Measurements from ENCODE around the gene NCEH1. TPM values are rescaled to one million over a fixed set of nuclear protein-coding genes. Genes with fewer than 3 reads are reported as not detected.
"Not testable (repeated sequence)": the region's sequence is repeated elsewhere in the genome, so short reads cannot be mapped to it uniquely, and the experiment has no call there.

NCEH1 gene
- total and polyA plus RNA-seq, 7 donors = 2.6 to 12.0 (median 5.1) TPM

- Histone ChIP-seq H3K36me3 (ENCODE audit: insufficient read depth in 1 of 2, low read depth in 1 of 2) (no peaks in the 10 kb centered on the region), H3K9me3 (no peaks in the 10 kb centered on the region), H3K27ac (no peak overlapping the region), H3K27me3 (ENCODE audit: insufficient read depth in 3 of 3, low read length in 2 of 3) (no peaks in the 10 kb centered on the region), H3K4me1 (peaks cover 3% of the 10 kb centered on the region), H3K4me3 (no peak overlapping the region)
- DNase-seq (peak; percentile 45 to 54), ATAC-seq (peak; percentile 79 to 99 (median 92))
- peak; percentile 82 for TF ChIP-seq CTCF (IDR thresholded peaks at IDR 0.05)
- WGBS, 3 donors = 66 to 71% (median 67%) methylated on average over 16 of the region's 16 CpGs
- intact Hi-C loops (cut with DNase I) = loop anchor here (2.0 to 10.0 kb wide), 3 partner anchors 178 to 332 kb away; no protein-coding TSS in a partner anchor
Observed at GRCh38 chr3:172666873-172667694, 43.8 kb downstream of the NCEH1 start.

GRCh38 chr3:172666181-172666872, 44.5 kb downstream of the NCEH1 start:
- no peak overlapping the region for H3K27ac ChIP-seq
- TF ChIP-seq CTCF (IDR thresholded peaks at IDR 0.05) = no peak
- no peaks in the 10 kb centered on the region for H3K36me3 ChIP-seq (ENCODE audit: insufficient read depth in 1 of 2, low read depth in 1 of 2)
- H3K4me3 ChIP-seq = no peak overlapping the region
- H3K4me1 ChIP-seq = peaks cover 3% of the 10 kb centered on the region
- no peaks in the 10 kb centered on the region for H3K9me3 ChIP-seq
- intact Hi-C loops (cut with DNase I) = loop anchor here (2.0 to 10.0 kb wide), 3 partner anchors 178 to 332 kb away; no protein-coding TSS in a partner anchor
- ATAC-seq (peak in 2 of 4 donors; percentile 12 to 22), DNase-seq (no peak)
- 84 to 86% (median 86%) methylated on average over 10 of the region's 10 CpGs for WGBS, 3 donors
- H3K27me3 ChIP-seq (ENCODE audit: insufficient read depth in 3 of 3, low read length in 2 of 3) = no peaks in the 10 kb centered on the region

GRCh38 chr3:172665510-172665909, 45.4 kb downstream of the NCEH1 start:
- not testable (repeated sequence) for DNase-seq; ATAC-seq; H3K27me3 ChIP-seq (ENCODE audit: insufficient read depth in 3 of 3, low read length in 2 of 3); H3K4me1 ChIP-seq; H3K27ac ChIP-seq; H3K4me3 ChIP-seq; H3K36me3 ChIP-seq (ENCODE audit: insufficient read depth in 1 of 2, low read depth in 1 of 2); H3K9me3 ChIP-seq
- intact Hi-C loops (cut with DNase I) = loop anchor here (5.0 to 10.0 kb wide), 2 partner anchors 178 to 331 kb away; no protein-coding TSS in a partner anchor
- 82 to 91% (median 90%) methylated on average over 9 of the region's 9 CpGs for WGBS, 3 donors

GRCh38 chr3:172660421-172660820, 50.4 kb downstream of the NCEH1 start:
- WGBS, 3 donors = 86 to 100% (median 100%) methylated on average over 1 of the region's 1 CpG
- ATAC-seq; H3K9me3 ChIP-seq; H3K4me1 ChIP-seq; H3K36me3 ChIP-seq (ENCODE audit: insufficient read depth in 1 of 2, low read depth in 1 of 2); H3K27ac ChIP-seq; DNase-seq; H3K27me3 ChIP-seq (ENCODE audit: insufficient read depth in 3 of 3, low read length in 2 of 3); H3K4me3 ChIP-seq: not testable (repeated sequence)
- intact Hi-C loops (cut with DNase I) = loop anchor here in 1 of 2 donors (10.0 kb wide), 1 partner anchor 326 kb away; no protein-coding TSS in a partner anchor

- no peaks in the 10 kb centered on the region for H3K36me3 ChIP-seq (ENCODE audit: insufficient read depth in 1 of 2, low read depth in 1 of 2)
- no peak overlapping the region for H3K27ac ChIP-seq
- H3K4me3 ChIP-seq = no peak overlapping the region
- no peak for ATAC-seq
- DNase-seq = no peak
- H3K4me1 ChIP-seq = no peaks in the 10 kb centered on the region
- WGBS, 3 donors = 67 to 82% (median 74%) methylated on average over 3 of the region's 3 CpGs
- H3K9me3 ChIP-seq = no peaks in the 10 kb centered on the region
- H3K27me3 ChIP-seq (ENCODE audit: insufficient read depth in 3 of 3, low read length in 2 of 3) = no peaks in the 10 kb centered on the region
- intact Hi-C loops (cut with DNase I) = loop anchor here in 1 of 2 donors (10.0 kb wide), 1 partner anchor 325 kb away; no protein-coding TSS in a partner anchor
- no peak for TF ChIP-seq CTCF (IDR thresholded peaks at IDR 0.05)
Observed at GRCh38 chr3:172659246-172660002, 51.4 kb downstream of the NCEH1 start.

Measured in psoas muscle (tissue), 8 donors.